ENCODE measurements around the gene SMCO2. TPM values are rescaled to one million over a fixed set of nuclear protein-coding genes. Genes with fewer than 3 reads are reported as not detected.

SMCO2 gene
- total and polyA plus RNA-seq, 9 of the 15 experiments (the other 6 are each of a cell fraction or from before 2014, with no cell fraction given), result not detected

DNA sequence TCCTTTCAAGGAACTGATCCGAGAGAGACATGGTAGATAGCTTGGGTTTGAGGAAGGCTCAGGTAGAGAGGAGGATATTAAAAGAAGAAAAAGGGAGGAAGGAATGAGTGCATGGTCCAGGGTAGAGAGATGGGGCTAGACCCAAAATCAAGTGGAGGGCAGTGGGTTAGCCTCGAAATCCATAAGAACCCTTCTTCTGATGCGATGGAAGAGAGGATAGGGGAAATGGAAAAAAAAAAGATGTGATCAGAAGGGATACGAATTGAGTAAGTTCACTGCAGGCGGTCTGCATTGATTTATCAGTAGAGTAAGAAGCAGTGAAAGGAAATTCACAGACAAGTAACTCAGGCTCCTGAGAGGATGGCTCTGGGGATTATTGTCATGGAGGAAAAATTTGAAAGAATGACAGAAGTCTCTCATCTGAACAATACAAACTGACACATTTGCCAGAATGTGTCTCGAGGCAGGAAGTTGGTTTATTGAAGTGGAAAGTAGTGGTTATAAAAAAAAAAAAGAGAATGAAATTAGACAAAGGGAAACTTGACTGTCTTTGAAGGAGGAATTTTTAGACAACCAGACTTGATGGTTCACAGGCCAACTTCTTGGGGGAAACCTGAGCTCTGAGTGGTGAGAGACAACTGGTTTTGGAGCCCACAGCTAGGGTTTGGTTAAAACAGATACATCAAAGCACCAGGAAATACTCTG lies 87.7 kb downstream of the SMCO2 start (continued):
- TF ChIP-seq, protein P1, sequence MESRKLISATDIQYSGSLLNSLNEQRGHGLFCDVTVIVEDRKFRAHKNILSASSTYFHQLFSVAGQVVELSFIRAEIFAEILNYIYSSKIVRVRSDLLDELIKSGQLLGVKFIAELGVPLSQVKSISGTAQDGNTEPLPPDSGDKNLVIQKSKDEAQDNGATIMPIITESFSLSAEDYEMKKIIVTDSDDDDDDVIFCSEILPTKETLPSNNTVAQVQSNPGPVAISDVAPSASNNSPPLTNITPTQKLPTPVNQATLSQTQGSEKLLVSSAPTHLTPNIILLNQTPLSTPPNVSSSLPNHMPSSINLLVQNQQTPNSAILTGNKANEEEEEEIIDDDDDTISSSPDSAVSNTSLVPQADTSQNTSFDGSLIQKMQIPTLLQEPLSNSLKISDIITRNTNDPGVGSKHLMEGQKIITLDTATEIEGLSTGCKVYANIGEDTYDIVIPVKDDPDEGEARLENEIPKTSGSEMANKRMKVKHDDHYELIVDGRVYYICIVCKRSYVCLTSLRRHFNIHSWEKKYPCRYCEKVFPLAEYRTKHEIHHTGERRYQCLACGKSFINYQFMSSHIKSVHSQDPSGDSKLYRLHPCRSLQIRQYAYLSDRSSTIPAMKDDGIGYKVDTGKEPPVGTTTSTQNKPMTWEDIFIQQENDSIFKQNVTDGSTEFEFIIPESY (CRISPR knock-in tag; IDR thresholded peaks at IDR 0.05), result no peak
- TF ChIP-seq SP1 (CRISPR knock-in tag; IDR thresholded peaks at IDR 0.05) (no peak), CXXC5 (CRISPR knock-in tag; IDR thresholded peaks at IDR 0.05) (no peak), ILF3 (IDR thresholded peaks at IDR 0.05; ENCODE audit: borderline replicate concordance) (no peak), ZFP30 (CRISPR knock-in tag; IDR thresholded peaks at IDR 0.05; ENCODE audit: borderline replicate concordance) (no peak), MAFF (IDR thresholded peaks at IDR 0.05; ENCODE audit: low read length) (no peak)
- TF ChIP-seq, protein P2, sequence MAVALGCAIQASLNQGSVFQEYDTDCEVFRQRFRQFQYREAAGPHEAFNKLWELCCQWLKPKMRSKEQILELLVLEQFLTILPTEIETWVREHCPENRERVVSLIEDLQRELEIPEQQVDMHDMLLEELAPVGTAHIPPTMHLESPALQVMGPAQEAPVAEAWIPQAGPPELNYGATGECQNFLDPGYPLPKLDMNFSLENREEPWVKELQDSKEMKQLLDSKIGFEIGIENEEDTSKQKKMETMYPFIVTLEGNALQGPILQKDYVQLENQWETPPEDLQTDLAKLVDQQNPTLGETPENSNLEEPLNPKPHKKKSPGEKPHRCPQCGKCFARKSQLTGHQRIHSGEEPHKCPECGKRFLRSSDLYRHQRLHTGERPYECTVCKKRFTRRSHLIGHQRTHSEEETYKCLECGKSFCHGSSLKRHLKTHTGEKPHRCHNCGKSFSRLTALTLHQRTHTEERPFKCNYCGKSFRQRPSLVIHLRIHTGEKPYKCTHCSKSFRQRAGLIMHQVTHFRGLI (CRISPR knock-in tag; IDR thresholded peaks at IDR 0.05), result no peak

Data from K562 (cell line).